B cell (primary cell): ENCODE results near the gene BRICD5.

ENCODE experiments used
- EZH2 ChIP-seq: IDR thresholded peaks from 2 replicates; pipeline ENCODE4 v1.6.1; 2012; ENCODE audit warnings: borderline replicate concordance, low read depth, mild to moderate bottlenecking, moderate library complexity, low read length; ENCODE audit not compliant: insufficient read depth, poor library complexity, severe bottlenecking
- TF ChIP-seq, protein P1 (sequence below): fragments of 200-600 bp; IDR thresholded peaks from one replicate; pipeline ENCODE4 v1.8.0; 2022; ENCODE audit warnings: antibody characterized with exemption, mild to moderate bottlenecking

DNA sequence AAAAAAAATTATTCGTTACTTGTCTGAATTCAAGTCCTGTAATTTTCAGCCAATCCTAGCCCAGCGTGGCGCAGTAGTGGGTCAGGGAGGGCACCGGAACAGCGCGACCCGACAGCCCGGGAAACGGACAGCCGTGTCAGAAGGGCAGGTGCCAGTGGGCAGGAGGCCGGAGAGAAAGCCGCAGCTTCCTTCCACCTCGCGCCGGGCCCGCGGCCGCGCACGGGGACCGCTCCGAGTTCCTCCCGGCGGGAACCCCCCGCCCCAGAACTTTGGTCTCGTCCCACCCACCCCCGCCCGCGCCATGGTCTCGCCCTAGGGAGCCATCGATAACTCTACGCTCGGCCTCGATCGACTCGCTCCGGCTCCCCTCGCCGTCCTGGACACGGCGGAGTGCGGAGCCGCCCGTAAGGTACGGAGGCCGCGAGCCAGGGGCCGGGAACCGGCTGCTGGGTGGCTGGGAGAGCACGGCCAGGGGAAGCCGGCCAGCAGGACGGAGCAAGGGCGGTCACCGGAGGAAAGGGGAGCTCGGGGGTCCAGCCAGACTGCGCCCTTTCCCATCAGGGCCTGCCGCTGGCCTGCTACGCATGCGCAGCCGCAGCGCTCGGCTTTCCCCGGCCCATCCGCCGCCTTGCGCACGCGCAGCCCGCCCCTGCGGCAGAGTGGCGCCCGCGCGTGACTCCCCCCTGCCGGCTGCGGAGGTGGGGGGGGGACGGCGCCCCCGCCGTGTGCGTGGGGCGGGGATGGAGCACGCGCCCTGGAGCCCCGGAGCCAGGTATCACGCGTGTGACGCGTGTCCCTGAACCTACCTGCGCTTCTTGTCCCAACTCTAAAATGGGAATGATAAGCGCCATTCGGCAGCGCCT, 5.3 kb downstream of the BRICD5 start, which contains the start of gene MLST8:
- TF ChIP-seq, protein P1, sequence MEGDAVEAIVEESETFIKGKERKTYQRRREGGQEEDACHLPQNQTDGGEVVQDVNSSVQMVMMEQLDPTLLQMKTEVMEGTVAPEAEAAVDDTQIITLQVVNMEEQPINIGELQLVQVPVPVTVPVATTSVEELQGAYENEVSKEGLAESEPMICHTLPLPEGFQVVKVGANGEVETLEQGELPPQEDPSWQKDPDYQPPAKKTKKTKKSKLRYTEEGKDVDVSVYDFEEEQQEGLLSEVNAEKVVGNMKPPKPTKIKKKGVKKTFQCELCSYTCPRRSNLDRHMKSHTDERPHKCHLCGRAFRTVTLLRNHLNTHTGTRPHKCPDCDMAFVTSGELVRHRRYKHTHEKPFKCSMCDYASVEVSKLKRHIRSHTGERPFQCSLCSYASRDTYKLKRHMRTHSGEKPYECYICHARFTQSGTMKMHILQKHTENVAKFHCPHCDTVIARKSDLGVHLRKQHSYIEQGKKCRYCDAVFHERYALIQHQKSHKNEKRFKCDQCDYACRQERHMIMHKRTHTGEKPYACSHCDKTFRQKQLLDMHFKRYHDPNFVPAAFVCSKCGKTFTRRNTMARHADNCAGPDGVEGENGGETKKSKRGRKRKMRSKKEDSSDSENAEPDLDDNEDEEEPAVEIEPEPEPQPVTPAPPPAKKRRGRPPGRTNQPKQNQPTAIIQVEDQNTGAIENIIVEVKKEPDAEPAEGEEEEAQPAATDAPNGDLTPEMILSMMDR, result peak; percentile 32
- no peak for TF ChIP-seq EZH2
